Fibroblast of villous mesenchyme (primary cell): ENCODE data around the gene LMX1A. TPM values are rescaled to one million over a fixed set of nuclear protein-coding genes. Genes with fewer than 3 reads are reported as not detected.

Experiments
- DNase-seq: peaks from one replicate; pipeline ENCODE4 v3.0.0-alpha.2; 2010; ENCODE audit warnings: low read depth
- H3K4me3 ChIP-seq: 2 replicates; pipeline ENCODE4 v1.5.1; 2011; ENCODE audit warnings: low read depth, mild to moderate bottlenecking, low read length
- total RNA-seq: library from RNA; depleted of rRNA; stranded (reverse); fragments of >200 nt; gene quantifications from 2 replicates; pipeline ENCODE4 v1.2.3, GENCODE V29; 2012
- TF ChIP-seq, protein P1 (sequence below): IDR thresholded peaks from 2 replicates; pipeline ENCODE4 v1.5.1; 2012; ENCODE audit warnings: low read depth, mild to moderate bottlenecking, low read length; ENCODE audit not compliant: insufficient read depth

The LMX1A gene
- total RNA-seq, 1 donor, result not detected

DNA sequence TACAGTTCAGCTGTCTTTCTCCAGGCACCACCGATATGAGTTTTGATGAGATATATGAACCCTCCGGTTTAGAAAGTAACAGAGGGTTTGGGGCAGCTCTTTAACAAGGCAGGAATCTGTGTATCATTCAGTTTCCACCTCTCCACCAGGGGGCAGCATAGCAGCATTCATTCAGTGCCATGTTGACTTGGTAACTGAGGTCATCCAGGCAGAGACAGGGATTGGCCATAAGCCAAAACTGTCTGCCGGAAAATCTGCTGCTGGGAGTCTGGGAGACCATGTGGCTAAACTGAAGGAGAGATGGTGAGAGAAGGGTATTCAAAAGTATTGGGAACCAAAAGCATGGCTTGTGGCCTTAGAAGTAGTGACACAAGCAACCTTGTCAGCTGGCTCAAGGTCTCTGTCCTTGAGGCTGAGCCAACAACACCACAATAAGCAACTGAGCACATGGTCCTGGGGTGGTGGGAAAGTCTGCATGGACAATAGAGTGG is 98.5 kb downstream of the LMX1A start:
- H3K4me3 ChIP-seq, result no peak overlapping the region
- DNase-seq, result peak; percentile 36
- TF ChIP-seq, protein P1, sequence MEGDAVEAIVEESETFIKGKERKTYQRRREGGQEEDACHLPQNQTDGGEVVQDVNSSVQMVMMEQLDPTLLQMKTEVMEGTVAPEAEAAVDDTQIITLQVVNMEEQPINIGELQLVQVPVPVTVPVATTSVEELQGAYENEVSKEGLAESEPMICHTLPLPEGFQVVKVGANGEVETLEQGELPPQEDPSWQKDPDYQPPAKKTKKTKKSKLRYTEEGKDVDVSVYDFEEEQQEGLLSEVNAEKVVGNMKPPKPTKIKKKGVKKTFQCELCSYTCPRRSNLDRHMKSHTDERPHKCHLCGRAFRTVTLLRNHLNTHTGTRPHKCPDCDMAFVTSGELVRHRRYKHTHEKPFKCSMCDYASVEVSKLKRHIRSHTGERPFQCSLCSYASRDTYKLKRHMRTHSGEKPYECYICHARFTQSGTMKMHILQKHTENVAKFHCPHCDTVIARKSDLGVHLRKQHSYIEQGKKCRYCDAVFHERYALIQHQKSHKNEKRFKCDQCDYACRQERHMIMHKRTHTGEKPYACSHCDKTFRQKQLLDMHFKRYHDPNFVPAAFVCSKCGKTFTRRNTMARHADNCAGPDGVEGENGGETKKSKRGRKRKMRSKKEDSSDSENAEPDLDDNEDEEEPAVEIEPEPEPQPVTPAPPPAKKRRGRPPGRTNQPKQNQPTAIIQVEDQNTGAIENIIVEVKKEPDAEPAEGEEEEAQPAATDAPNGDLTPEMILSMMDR, result peak; percentile 64

DNA sequence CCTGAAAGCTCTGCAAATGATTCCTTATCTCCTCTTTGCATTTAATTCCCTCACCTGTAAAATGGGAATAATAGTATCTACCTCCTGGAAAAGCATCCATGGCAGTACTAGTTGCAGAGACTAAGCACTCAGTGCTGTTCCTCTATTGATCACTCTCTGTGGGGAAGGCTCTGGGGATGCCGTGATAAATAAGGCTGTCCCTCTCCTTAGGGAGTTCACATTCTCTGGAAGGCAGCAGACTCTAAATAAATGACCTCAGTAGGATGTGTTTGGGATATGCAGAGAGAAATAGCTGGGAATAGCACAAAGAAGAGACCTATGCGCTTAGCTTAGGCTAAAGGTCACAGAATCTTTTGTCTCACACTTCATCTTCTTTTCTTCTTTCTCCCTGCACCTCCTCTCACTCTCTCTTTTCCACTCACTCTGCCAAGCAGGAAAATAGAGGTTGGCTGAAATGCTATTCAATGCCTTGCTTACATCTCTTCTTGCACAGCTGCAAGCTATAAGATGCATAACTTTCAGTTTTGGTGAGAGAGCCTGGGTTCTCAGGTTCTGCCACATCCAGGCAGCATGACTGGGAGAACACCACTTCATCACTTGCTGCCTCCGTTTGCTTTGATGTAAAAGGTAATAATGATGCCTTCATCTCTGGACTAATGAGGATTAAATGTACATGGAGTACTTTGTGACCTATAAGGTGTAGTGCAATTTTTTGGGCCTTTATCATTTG is 101.5 kb downstream of the LMX1A start:
- DNase-seq, result no peak
- TF ChIP-seq, protein P1, result no peak
- no peak overlapping the region for H3K4me3 ChIP-seq

- no peak overlapping the region for H3K4me3 ChIP-seq
- TF ChIP-seq, protein P1, result no peak
- DNase-seq, result no peak
Observed at GRCh38 chr1:165254376-165254775, 102.1 kb downstream of the LMX1A start.

DNA sequence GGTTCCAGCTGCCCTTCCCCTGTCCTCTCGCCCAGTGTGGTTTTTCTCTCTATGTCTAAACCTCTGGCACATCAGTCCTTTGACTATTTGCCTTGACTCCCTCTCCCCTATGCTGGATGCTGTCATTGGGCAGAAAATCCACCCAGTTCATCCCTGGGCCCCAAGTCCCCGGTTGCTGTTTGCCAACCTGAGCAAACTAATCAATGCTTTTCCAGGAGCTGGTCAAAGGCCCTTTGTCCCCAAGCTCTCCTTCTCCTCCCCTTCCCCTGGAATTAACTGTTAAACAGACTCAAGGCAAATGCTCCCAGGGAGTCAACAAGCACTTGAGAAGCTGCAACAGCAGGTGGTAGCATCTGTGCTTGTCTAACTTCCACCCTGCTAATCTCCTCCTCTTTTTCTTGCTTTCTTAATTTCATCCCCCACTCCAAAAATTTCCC is 102.7 kb downstream of the LMX1A start:
- DNase-seq, result no peak
- H3K4me3 ChIP-seq, result no peak overlapping the region
- TF ChIP-seq, protein P1, result no peak

DNA sequence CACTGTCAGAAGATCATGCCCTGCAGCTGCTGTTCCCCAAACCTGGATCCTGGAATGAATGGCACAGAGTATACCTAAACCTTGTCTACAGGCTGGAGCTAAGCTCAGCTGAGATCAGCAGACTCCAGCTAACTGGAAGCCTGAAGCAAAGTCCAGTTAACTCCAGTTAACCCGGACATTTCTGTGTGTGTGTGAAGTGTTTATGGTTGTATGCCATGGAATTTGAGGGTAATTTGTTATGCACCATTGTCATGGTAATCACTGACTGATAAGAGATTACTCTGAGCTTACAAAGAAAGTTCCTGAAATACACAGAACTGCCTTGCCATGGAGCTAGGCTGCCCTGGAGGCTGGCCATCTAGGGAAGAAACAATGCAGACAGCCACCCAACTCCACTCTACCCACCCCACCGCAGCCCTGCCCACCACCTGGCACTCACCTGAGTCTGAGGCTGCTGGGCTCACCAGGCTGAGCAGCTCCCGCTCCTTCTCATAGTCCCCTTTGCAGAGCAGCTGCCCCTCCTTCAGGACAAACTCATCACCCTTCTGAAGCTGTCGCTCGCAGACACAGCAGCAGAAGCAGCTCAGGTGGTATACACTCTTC is 107.4 kb downstream of the LMX1A start:
- no peak overlapping the region for H3K4me3 ChIP-seq
- DNase-seq, result no peak
- TF ChIP-seq, protein P1, result no peak

- TF ChIP-seq, protein P1, result no peak
- no peak overlapping the region for H3K4me3 ChIP-seq
- DNase-seq, result no peak
Observed at GRCh38 chr1:165241952-165242351, 114.6 kb downstream of the LMX1A start.
